Measurements from ENCODE around the gene DOCK9. TPM values are rescaled to one million over a fixed set of nuclear protein-coding genes. Genes with fewer than 3 reads are reported as not detected.

Gene DOCK9
- total RNA-seq, 1 donor from 2014 or later, result 25.5 TPM

- intact Hi-C loops (cut with micrococcal nuclease), result no loop called here
- DNase-seq, result no peak
- peaks cover 3% of the 10 kb centered on the region for H3K9me3 Mint-ChIP-seq
- peaks cover 49% of the 10 kb centered on the region for H3K36me3 Mint-ChIP-seq (ENCODE audit: low read depth)
- H3K27ac Mint-ChIP-seq, result no peak overlapping the region
- H3K27me3 Mint-ChIP-seq, result no peaks in the 10 kb centered on the region
- H3K4me3 Mint-ChIP-seq, result no peak overlapping the region
- ChIA-PET POLR2A (interaction anchor here (0.5 to 0.6 kb wide), 3 partner anchors 44 to 425 kb away, joined by 4 to 6 read pairs (median 4); no protein-coding TSS in a partner anchor), CTCF (no interaction called here)
- peak; percentile 31 for ATAC-seq (ENCODE audit: low read depth)
- no peak for TF ChIP-seq CTCF (IDR thresholded peaks at IDR 0.05)
- H3K4me1 Mint-ChIP-seq, result peaks cover 19% of the 10 kb centered on the region
These were observed 102.6 kb downstream of the DOCK9 start for GRCh38 chr13:98875146-98875729.

GRCh38 chr13:98874029-98874397 is 103.9 kb downstream of the DOCK9 start:
- Mint-ChIP-seq H3K4me1 (peaks cover 15% of the 10 kb centered on the region), H3K9me3 (peaks cover 3% of the 10 kb centered on the region), H3K36me3 (ENCODE audit: low read depth) (peaks cover 40% of the 10 kb centered on the region), H3K27me3 (no peaks in the 10 kb centered on the region), H3K4me3 (no peak overlapping the region), H3K27ac (no peak overlapping the region)
- POLR2A ChIA-PET, result no interaction called here
- no peak for ATAC-seq (ENCODE audit: low read depth)
- TF ChIP-seq CTCF (IDR thresholded peaks at IDR 0.05), result no peak
- intact Hi-C loops (cut with micrococcal nuclease), result loop anchor here (5.0 kb wide), 1 partner anchor 617 kb away; no protein-coding TSS in a partner anchor
- DNase-seq, result no peak
- CTCF ChIA-PET, result no interaction called here

GRCh38 chr13:98873377-98874028 is 104.4 kb downstream of the DOCK9 start:
- H3K9me3 Mint-ChIP-seq, result peaks cover 3% of the 10 kb centered on the region
- ATAC-seq (ENCODE audit: low read depth) (no peak), DNase-seq (no peak)
- CTCF ChIA-PET, result no interaction called here
- H3K27ac Mint-ChIP-seq, result no peak overlapping the region
- no peak overlapping the region for H3K4me3 Mint-ChIP-seq
- POLR2A ChIA-PET, result no interaction called here
- H3K27me3 Mint-ChIP-seq, result no peaks in the 10 kb centered on the region
- intact Hi-C loops (cut with micrococcal nuclease), result loop anchor here (5.0 kb wide), 1 partner anchor 616 kb away; no protein-coding TSS in a partner anchor
- TF ChIP-seq CTCF (IDR thresholded peaks at IDR 0.05), result no peak
- H3K4me1 Mint-ChIP-seq, result peaks cover 15% of the 10 kb centered on the region
- peaks cover 37% of the 10 kb centered on the region for H3K36me3 Mint-ChIP-seq (ENCODE audit: low read depth)

GRCh38 chr13:98871727-98872126 is 106.1 kb downstream of the DOCK9 start:
- ChIA-PET CTCF (no interaction called here), POLR2A (no interaction called here)
- Mint-ChIP-seq H3K9me3 (peaks cover 3% of the 10 kb centered on the region), H3K27me3 (no peaks in the 10 kb centered on the region), H3K36me3 (ENCODE audit: low read depth) (peaks cover 42% of the 10 kb centered on the region), H3K27ac (no peak overlapping the region), H3K4me1 (peaks cover 15% of the 10 kb centered on the region), H3K4me3 (no peak overlapping the region)
- intact Hi-C loops (cut with micrococcal nuclease), result loop anchor here (5.0 kb wide), 1 partner anchor 614 kb away; no protein-coding TSS in a partner anchor
- TF ChIP-seq CTCF (IDR thresholded peaks at IDR 0.05), result no peak
- no peak for ATAC-seq (ENCODE audit: low read depth)
- DNase-seq, result no peak

- ATAC-seq (ENCODE audit: low read depth) (no peak), DNase-seq (no peak)
- Mint-ChIP-seq H3K36me3 (ENCODE audit: low read depth) (peaks cover 64% of the 10 kb centered on the region), H3K27ac (no peak overlapping the region), H3K27me3 (no peaks in the 10 kb centered on the region), H3K9me3 (peaks cover 3% of the 10 kb centered on the region), H3K4me1 (no peaks in the 10 kb centered on the region), H3K4me3 (no peak overlapping the region)
- TF ChIP-seq CTCF (IDR thresholded peaks at IDR 0.05), result no peak
- intact Hi-C loops (cut with micrococcal nuclease), result loop anchor here (5.0 kb wide), 3 partner anchors 163 to 612 kb away; no protein-coding TSS in a partner anchor
- POLR2A ChIA-PET, result no interaction called here
- CTCF ChIA-PET, result interaction anchor here (0.6 to 1.7 kb wide), 4 partner anchors 9 to 400 kb away, joined by 3 to 5 read pairs (median 4); no protein-coding TSS in a partner anchor
These were observed 108.3 kb downstream of the DOCK9 start for GRCh38 chr13:98869408-98870090.
